ENCODE measurements around the gene ZNF91. TPM values are rescaled to one million over a fixed set of nuclear protein-coding genes. Genes with fewer than 3 reads are reported as not detected.
"Not testable (repeated sequence)": the region's sequence is repeated elsewhere in the genome, so short reads cannot be mapped to it uniquely, and the experiment has no call there.

ZNF91 gene
- polyA plus RNA-seq, 1 donor (not counting 4 experiments of a cell fraction or from before 2014, with no cell fraction given): 14.1 TPM

DNA sequence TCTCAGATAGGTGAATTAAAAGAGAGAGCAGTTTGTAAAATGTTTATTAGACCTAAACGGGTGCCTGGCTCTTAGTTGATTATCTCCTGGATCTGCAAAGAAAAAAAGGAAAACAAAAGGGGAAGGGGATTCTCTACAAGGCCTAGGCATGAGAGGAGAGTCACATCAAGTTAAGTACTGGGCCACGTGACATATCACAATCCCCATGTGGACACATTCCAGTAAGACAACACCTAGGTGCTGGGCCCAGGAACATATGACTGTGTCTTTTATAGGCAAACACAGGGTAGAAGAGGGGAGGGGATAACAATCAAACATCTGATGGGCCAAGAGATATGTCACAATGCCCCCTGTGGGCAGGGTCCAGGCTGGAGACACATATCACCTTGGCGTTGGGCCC lies 4.2 kb upstream of the ZNF91 start:
- no peak overlapping the region for H3K27ac ChIP-seq (ENCODE audit: control insufficient read depth, insufficient read depth, low read length)
- DNase-seq (ENCODE audit: low read depth, low spot score) (no peak), FAIRE-seq (no peak)
- no peak overlapping the region for H3K9ac ChIP-seq (ENCODE audit: control insufficient read depth, extremely low read depth, insufficient read depth, low read length)
- H3K4me1 ChIP-seq (ENCODE audit: control insufficient read depth, extremely low read depth, insufficient read depth, low read length): no peaks in the 10 kb centered on the region
- H3K9me1 ChIP-seq (ENCODE audit: control insufficient read depth, extremely low read depth, insufficient read depth, low read length): no peaks in the 10 kb centered on the region
- H3K4me3 ChIP-seq (ENCODE audit: control insufficient read depth in 2 of 3, extremely low read depth in 1 of 3, insufficient read depth in 2 of 3, low read depth in 1 of 3, low read length in 3 of 3): no peak overlapping the region
- peaks cover 8% of the 10 kb centered on the region for H3K79me2 ChIP-seq (ENCODE audit: control insufficient read depth, insufficient read depth, low read length)
- H2AFZ ChIP-seq (ENCODE audit: control insufficient read depth, low read length): no peak overlapping the region
- H3K36me3 ChIP-seq (ENCODE audit: control insufficient read depth in 2 of 2, extremely low read depth in 1 of 2, insufficient read depth in 2 of 2, low read length in 2 of 2): no peaks in the 10 kb centered on the region
- no peaks in the 10 kb centered on the region for H4K20me1 ChIP-seq (ENCODE audit: control insufficient read depth, extremely low read depth, insufficient read depth, low read length)
- H3K27me3 ChIP-seq (ENCODE audit: control insufficient read depth, extremely low read depth, insufficient read depth, low read length): no peaks in the 10 kb centered on the region
- dilution Hi-C loops (cut with MboI; ENCODE audit: extremely low pct_ligation_motif_present, low sequenced_read_pairs): no loop called here
- no peaks in the 10 kb centered on the region for H3K9me3 ChIP-seq (ENCODE audit: control insufficient read depth, low read depth, low read length)
- H3K4me2 ChIP-seq (ENCODE audit: control insufficient read depth, extremely low read depth, insufficient read depth, low read depth, low read length): no peak overlapping the region
- no peak for TF ChIP-seq EZH2 (IDR thresholded peaks at IDR 0.05; ENCODE audit: low read length)
- no peak for TF ChIP-seq CTCF (optimal IDR thresholded peaks at IDR 0.05 in 1 of 3, IDR thresholded peaks at IDR 0.05 in 1 of 3, conservative IDR thresholded peaks at IDR 0.05 in 1 of 3; ENCODE audit: extremely low read depth in 1 of 3, insufficient read depth in 2 of 3, low read length in 3 of 3)

GRCh38 chr19:23395722-23396117 lies 449 bp upstream of the ZNF91 start:
- H3K27me3 ChIP-seq (ENCODE audit: control insufficient read depth, extremely low read depth, insufficient read depth, low read length); H3K9me3 ChIP-seq (ENCODE audit: control insufficient read depth, low read depth, low read length); dilution Hi-C loops (cut with MboI; ENCODE audit: extremely low pct_ligation_motif_present, low sequenced_read_pairs); DNase-seq (ENCODE audit: low read depth, low spot score); H3K27ac ChIP-seq (ENCODE audit: control insufficient read depth, insufficient read depth, low read length); H3K4me3 ChIP-seq (ENCODE audit: control insufficient read depth in 2 of 3, extremely low read depth in 1 of 3, insufficient read depth in 2 of 3, low read depth in 1 of 3, low read length in 3 of 3); FAIRE-seq; H3K36me3 ChIP-seq (ENCODE audit: control insufficient read depth in 2 of 2, extremely low read depth in 1 of 2, insufficient read depth in 2 of 2, low read length in 2 of 2); H4K20me1 ChIP-seq (ENCODE audit: control insufficient read depth, extremely low read depth, insufficient read depth, low read length); H3K9me1 ChIP-seq (ENCODE audit: control insufficient read depth, extremely low read depth, insufficient read depth, low read length): not testable (repeated sequence)
- H3K4me2 ChIP-seq (ENCODE audit: control insufficient read depth, extremely low read depth, insufficient read depth, low read depth, low read length): peak overlapping the region; percentile 82
- peak overlapping the region; percentile 100 for H3K9ac ChIP-seq (ENCODE audit: control insufficient read depth, extremely low read depth, insufficient read depth, low read length)
- H2AFZ ChIP-seq (ENCODE audit: control insufficient read depth, low read length): peak overlapping the region; percentile 5
- H3K79me2 ChIP-seq (ENCODE audit: control insufficient read depth, insufficient read depth, low read length): peaks cover 45% of the 10 kb centered on the region
- H3K4me1 ChIP-seq (ENCODE audit: control insufficient read depth, extremely low read depth, insufficient read depth, low read length): peaks cover 12% of the 10 kb centered on the region

DNA sequence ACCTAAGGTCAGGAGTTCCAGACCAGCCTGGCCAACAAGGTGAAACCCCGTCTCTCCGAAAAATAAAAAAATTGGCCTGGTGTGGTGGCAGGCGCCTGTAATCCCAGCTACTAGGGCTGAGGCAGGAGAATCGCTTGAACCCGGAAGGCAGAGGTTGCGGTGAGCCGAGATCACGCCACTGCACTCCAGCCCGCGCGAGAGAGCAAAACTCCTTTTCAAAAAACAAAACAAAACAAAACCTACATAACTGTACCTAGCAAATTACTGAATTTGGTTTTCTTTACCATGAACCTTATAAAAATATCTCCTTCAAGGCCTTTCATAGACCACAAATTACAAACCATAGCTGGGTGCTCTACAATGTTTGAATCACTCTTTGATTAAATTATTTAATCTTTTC lies 760 bp downstream of the ZNF91 start:
- Histone ChIP-seq H3K36me3 (ENCODE audit: control insufficient read depth in 2 of 2, extremely low read depth in 1 of 2, insufficient read depth in 2 of 2, low read length in 2 of 2) (peaks cover under 1 to 5% of the 10 kb centered on the region in 2 experiments), H3K27ac (ENCODE audit: control insufficient read depth, insufficient read depth, low read length) (peak overlapping the region; percentile 99), H4K20me1 (ENCODE audit: control insufficient read depth, extremely low read depth, insufficient read depth, low read length) (no peaks in the 10 kb centered on the region), H3K4me2 (ENCODE audit: control insufficient read depth, extremely low read depth, insufficient read depth, low read depth, low read length) (peak overlapping the region; percentile 82), H3K9ac (ENCODE audit: control insufficient read depth, extremely low read depth, insufficient read depth, low read length) (peak overlapping the region; percentile 100), H3K9me3 (ENCODE audit: control insufficient read depth, low read depth, low read length) (no peaks in the 10 kb centered on the region), H3K4me3 (ENCODE audit: control insufficient read depth in 2 of 3, extremely low read depth in 1 of 3, insufficient read depth in 2 of 3, low read depth in 1 of 3, low read length in 3 of 3) (peak overlapping the region; percentile 93 to 97 (median 94)), H3K27me3 (ENCODE audit: control insufficient read depth, extremely low read depth, insufficient read depth, low read length) (no peaks in the 10 kb centered on the region), H3K9me1 (ENCODE audit: control insufficient read depth, extremely low read depth, insufficient read depth, low read length) (no peaks in the 10 kb centered on the region), H3K79me2 (ENCODE audit: control insufficient read depth, insufficient read depth, low read length) (peaks cover 56% of the 10 kb centered on the region), H3K4me1 (ENCODE audit: control insufficient read depth, extremely low read depth, insufficient read depth, low read length) (peaks cover 12% of the 10 kb centered on the region), H2AFZ (ENCODE audit: control insufficient read depth, low read length) (peak overlapping the region; percentile 89)
- dilution Hi-C loops (cut with MboI; ENCODE audit: extremely low pct_ligation_motif_present, low sequenced_read_pairs): no loop called here
- no peak for DNase-seq (ENCODE audit: low read depth, low spot score)
- no peak for FAIRE-seq
- TF ChIP-seq CTCF (optimal IDR thresholded peaks at IDR 0.05 in 1 of 3, IDR thresholded peaks at IDR 0.05 in 1 of 3, conservative IDR thresholded peaks at IDR 0.05 in 1 of 3; ENCODE audit: extremely low read depth in 1 of 3, insufficient read depth in 2 of 3, low read length in 3 of 3) (no peak), EZH2 (IDR thresholded peaks at IDR 0.05; ENCODE audit: low read length) (no peak)
